Hippocampal formation (tissue), 2 donors: Measurements from ENCODE around the gene APPL2.

Source experiments
- DNase-seq, 2 donors: peaks; one replicate each; lab custom pipeline; 2025; lab: John Stamatoyannopoulos, UW

APPL2 gene

DNA sequence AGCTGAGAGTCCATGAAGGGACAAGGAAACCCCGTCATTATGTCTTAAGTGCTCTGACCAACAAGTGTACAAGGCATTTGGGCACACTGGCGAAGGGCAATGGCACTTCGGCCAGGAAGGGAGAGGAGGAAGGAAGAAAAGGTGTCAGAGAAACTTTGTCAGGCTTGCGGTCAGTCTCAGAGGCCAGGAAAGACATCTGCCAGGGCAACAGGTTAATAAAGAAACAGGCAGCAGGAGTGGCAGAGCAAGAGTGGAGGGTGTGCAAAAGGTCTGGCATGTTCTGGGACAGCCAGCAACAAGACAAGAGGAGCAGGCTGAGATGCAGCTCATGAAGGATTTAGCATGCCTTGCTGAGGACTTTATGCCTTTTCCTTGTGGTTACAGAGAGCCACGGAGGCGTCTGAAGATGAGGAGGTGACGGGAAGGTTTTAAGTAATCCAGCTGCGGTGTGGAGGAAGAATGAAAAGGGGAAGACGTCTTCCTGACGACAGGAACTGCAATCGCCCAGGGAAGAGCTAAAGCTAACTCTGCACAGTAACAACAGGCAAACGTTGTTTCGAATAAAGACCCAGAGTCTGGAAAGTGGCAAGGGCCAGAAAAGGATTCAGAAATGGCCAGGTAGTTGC is 13.1 kb downstream of the APPL2 start:
- DNase-seq, result no peak

DNA sequence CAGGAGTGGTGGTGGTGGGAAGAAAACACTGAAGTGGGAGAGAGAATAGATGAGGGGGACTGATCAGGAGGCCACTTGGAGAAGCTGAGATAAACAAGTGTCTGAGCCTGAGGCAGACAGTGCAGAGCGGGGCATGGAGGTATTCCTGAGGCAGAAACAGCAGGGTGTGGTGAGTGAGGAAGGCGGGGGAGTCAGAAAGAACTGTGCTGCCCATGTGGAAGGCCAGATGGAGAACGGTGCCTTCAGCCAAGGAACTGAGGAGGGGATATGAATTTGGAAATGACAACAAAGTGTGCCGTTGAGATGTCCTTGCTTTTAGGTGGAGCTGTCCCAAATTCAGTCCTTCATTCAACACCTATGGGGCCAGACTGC is 13.7 kb downstream of the APPL2 start:
- no peak for DNase-seq

DNA sequence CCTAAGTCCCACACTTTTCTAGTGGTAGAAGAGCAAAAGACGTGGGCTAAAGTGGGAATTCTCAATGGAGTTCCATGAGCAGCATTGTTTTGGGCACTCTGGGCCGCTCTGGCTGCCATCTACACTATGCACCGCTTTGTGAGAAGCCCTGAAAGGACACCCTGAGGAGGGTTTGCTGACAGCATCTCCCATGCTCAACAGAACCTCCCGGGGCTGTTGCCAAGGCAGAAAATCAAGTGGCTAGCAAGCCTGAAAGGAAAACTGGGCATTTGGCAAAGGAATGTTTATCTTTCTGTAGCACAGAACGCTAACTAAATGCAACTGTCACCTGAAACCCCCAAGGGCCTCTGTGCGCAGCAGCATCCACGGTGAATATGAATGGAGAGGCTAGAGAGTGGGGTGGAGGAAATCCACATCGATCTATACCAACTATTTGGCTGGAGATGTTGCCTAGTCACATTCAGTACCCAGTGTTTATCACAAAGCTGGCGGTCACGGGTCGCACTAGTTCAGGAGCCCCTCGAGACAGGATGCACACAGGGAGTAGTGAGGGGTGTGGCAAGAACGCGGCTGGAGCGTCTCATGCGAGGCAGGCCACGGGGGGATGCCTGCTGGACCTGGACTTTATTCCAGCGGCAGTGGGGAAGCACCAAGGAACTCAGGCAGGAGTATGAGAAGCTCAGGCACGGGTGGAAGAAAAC is 14.2 kb downstream of the APPL2 start:
- peak in 1 of 2 donors; percentile 17 for DNase-seq

DNA sequence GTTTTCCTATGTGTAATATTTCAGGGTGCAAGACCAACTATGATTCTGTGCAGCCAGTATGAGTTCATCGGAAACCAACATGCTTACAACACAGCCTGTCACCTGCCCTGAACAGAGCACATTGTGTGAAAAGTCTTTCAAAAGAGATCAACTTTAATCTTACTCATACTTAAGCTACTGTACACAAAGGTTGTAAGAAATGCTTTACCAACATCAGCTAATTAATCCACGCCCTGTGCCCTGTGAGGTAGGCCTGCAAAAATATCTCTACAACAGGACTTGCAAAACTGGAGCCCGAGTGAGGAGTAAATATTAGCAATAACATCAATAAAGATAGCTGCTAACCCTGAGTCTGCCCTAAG is 15.1 kb downstream of the APPL2 start:
- DNase-seq, result no peak

DNA sequence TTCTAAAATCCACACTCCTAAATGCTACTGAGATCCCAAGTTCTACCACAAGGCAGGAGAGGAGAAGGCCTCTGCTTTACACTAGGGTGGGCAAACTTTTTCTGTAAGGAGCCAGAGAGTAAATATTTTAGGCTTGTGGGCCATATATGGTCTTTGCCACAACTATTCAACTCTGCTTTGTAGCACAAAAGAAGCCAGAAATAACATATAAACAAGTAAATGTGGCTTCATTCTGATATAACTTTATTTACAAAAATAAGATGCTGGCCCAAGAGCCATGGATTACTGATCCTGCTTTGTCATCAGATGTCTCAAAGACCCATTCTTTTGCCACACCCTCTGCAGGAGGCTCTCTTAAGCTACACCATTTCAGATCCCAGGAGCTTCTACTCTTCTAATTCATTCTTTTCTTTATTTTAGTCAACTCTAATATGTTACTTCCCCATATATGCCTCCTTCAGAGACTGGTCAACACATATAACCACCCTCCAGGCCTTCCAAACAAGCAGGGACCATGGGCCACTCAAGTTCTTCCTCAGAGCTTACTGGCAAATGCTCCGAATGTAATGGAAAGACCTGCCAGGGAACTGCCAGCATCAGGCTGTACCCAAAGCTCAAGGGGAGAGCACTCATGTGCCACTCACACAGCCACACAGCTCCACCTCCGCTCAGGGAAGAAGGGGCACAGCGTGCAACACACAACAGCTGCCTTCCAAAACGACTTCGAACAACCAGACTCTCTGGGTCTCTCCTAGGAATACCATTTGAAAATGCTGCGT is 15.6 kb downstream of the APPL2 start:
- DNase-seq, result no peak

DNA sequence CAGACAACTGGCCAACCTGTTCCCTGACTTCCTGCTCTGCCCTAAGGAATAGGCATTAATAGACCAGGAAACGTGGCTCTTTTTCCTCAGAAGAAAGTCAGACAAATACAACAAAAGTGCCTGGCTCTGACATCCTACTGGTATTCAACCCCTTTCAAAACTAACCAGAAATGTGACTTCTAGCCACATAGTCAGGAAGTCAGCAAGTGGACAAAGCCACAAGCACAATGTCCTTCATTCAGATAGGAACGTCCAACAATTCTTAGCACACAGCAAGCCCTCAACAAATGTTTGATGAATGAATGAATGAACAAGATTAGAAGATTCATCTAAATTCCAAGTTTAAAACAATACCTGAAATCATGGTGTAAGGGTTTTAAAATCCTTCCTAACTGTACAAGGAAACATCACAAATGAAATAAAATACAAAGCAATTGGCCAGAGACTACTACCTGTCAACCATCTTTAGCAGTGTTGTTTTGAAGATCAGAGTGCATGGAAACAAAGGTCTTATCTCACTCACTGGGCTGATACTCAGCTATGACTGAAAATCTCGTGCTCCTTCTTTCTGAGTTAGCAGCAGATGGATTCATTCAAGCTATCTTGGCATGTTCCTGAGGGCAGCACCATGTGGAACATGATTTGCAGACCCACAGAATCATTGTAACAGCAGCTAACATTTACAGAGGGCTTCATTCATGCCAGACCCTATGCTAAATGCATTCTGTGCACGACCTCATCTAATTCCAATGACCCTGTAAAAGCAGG is 16.5 kb downstream of the APPL2 start:
- DNase-seq, result no peak

DNA sequence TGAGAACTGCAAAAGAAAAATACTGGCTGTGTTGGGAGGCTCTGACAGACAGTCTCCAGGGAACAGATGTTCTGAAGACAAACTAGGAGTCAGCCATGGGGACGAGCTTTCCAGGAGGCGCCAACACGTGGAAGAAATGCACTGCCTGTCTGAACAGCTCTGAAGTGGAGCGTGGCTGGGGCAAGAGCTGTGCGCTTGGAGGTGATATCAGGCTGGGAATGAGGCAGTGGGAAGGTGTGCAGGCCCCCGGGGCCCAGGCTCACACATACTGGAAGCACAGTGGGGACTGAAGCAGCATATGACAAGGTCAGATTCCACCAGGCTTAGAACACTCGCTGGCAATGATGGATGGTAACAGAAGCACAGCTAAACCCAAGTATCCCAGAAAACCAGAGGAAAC is 17.5 kb downstream of the APPL2 start:
- no peak for DNase-seq

DNA sequence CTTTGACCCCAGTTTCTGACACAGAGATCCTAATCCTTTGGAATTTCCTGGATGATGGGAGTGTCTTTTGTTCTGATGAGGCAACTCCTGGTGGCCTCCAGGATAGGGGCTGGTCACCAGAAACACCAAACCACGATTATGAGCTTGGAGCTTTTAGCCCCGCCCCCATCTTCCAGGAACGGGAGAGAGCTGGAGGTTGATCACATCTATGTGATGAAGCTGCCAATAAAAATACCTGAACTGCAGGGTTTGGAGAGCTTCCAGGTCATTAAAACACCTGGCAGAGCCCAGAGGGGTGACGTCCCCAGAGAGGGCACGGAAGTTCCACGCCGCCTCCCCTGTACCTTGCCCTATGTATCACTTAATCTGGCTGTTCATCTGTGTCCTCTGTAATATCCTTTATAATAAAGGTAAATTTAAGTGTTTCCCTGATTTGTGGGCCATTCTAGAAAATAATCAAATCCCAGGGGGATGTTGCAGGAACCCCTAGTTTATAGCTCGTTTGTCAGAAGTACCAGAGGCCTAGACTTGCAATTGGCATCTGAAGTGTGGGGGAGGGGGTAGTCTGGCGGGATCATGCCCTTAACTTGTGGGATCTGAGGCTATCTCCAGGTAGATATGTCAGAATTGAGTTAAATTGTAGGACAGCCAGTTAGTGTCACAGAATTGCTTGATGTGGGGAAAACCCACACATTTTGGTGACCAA is 21.2 kb downstream of the APPL2 start:
- DNase-seq, result no peak

DNA sequence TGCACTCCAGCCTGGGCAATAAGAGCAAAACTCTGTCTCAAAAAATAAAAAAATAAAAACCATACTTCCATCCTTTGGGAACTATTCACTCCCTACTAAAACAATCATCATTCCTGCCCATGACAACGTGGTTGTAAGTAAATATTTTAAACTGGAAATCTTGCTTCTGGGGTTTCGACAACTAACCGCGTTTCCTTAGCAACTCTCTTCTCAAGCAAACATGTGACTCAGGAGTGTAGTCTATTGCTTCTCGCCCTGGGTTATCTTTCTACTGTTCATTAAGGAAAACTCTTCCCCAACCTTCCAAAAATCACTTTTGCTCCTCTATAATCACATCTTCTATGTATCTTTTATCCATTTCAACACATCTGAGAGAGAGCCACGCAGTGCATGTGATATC is 21.8 kb downstream of the APPL2 start:
- DNase-seq, result no peak

DNA sequence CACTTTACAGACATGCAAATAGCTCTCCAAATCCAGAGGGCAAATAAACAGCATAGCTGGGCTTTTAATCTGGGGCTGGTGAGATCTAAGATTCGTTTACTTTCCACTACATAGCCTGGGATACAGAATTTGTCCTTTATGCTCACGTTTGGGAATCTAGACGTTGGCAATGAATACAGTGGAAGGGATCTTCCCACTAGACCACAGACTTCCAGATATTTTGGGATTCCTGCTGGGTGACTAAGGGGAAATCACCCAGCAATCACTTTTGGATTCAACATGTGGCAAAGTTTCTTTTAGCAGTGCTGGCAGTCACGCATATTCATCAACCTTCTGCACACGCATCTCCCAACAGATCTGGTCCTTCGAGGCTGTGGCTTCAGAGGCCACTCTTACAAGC is 23.5 kb downstream of the APPL2 start:
- no peak for DNase-seq

DNA sequence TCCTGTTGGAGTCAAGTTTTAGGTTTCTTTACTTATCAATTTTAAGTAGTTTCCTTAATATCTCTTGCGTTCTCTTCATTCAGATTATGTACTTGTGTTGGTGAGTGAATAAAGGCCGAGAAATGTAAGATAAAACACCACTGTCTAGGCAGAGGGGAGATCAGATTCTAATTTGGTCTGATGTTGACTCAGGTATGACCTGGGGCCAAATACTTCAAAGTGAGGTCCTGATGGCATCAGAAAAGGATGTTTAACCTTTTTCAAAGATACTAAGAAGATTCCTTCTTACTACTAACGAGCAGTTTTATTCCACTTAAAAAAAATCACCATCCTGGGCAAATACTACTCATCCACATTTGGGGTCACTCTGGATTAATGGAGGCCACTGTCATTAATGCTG is 26.9 kb downstream of the APPL2 start:
- DNase-seq, result no peak

DNA sequence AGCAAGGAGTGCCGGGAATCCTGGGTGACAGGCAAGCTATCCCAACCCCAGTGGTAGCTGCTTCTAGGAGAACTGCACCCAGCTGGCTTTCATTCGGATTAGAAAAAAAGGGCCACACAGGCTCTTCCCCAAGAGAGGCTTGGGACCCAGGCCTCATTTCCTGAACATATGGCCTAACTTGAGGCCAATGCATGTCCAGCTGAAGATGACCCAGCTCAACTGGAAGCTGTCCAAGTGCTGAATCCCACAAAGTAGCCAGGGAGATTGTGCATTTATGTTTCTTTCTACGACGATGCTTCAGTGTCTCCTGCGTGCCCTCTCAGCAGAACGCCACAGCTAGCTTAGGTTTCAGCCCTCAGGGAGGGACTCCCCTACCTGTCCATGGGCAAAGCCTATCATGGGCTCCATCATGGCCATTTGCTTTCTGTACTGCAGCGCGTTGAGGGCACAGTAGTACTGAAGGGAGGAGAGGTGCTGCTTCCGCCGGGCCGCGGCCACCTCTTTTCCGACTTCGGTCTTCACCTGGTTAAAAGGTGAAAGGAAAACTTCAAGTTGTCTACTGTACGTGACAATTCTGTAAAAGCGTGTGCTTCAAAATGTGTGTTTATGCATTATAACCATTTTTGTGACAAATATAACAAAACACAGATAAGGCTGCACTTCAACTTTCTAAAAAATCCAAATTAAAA is 29.1 kb downstream of the APPL2 start:
- DNase-seq, result no peak

DNA sequence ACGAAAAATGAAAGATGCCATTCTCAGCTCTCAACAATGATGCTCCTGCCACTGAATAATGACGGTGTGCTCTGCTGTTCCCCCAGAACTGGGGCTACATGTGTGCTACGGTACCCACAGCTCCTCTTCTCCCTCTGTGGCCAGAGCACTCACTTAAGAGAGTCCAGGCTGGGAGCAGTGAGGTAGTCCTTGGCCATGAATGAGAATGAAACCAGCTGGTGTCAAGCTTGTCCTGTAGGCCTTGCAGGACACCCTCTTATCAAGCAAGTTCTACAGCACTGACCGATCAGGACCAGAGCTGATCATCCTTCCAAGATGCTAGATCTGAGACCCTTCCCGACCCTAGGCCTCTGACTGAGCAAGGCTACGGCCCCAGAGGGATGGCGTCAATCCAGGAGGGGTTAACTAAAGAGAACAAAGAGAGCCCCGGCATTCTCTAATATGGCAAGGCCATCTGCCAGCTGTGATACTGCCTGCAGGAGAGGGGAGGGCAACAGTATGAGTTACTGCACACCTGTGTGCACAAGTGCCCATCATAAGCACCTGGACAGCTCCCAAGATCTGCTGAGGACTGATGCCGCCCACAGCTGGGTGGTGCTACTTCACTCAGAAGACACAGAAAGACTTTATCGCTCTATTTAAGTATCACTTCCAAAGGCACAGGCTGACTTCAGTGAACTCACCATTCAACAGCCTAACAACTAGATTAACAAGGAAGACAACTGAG is 30.5 kb downstream of the APPL2 start:
- DNase-seq, result no peak

DNA sequence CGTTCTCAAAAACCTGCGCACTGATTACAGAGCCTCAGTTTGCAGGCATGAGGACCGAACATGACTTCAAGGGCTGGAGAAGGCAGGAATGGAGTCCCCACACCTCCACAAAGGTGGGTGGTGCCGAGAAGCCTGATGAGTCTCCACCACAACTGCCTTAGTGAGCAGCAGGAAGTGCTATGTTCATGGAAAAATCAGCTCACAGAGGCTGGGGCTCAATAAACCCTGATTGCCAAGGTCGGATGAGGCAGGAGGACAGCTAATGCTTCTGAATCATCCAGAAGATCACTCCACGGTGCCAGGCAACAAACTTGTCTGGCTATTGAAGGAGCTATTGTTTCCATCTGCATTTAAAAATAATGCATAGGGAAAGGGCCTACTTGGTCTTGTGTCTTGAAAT is 31.1 kb downstream of the APPL2 start:
- DNase-seq, result no peak

DNA sequence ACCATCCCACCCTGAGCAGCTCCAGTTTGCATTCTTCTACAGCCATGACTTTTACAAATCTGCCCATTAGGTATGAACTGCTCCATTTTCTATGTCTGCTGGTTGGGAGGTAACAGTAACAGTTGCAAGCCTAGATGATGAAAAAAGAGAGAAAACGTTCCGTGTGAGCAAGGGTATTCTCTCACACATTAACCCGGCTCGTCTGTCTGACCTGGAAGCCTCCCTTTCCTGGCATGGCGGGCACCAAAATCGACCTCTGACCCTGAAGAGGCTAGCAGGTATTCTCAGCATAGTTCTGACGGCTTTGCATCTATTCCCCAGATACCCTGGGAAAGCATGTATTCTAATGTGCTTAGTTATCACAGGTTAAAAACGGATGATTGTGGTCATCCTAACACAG is 31.8 kb downstream of the APPL2 start:
- no peak for DNase-seq

DNA sequence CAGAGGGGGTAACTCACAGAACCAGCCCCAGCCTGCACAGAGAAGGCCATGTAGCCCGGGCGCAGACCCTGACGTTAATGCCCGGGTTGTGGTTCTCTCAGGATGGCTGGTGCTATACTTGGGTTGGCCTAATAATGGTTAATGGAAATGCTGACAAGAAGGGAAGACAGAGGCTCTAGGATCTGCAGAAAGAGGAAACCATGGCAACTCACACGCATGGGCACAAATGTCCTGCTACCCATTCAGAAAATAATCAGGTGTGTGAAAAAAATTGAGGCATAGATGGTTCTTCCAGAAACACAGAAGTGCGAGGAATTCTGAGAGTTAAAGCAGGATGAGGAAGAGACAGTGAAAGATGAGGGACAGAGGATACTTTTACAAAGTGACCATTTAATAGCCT is 33.8 kb downstream of the APPL2 start:
- DNase-seq, result no peak

DNA sequence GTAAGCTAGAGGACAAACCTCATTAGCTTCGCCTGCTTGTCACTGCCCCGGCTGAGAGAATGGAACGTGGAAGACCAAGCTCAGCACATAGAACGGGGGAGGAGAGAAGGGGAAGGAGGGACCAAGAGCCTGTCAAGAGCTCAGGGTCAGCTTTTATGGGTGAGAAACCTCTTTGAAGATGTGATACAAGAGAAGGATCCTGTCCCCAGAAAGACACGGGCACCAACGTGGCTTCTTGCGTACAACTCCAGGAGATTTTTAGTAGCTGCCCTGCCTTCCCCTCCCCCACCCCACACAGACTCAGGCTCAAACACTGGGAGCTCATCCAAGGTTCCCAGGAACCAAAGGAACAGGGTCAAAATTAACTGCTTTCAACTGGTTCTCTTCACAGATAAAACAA is 34.7 kb downstream of the APPL2 start:
- peak in 1 of 2 donors; percentile 18 for DNase-seq

DNA sequence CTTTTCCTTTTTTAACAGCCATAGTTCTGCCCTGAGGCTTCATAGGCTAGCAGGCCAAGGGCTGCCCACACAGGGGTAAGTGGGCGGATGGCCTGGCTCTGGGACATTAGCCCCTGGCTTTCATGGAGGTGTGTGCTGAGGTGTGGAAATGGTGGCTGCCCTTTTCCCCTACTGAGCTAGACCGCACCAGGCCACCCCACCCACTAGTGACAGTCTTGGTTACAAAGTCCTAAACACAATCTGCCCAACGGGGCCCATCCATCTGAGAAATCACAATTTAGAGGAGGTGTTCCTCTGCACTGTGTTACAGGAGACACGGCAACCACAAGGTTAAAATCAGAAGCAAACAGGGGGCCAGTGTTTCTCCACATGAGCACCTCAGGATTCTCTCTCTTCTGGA is 35.6 kb downstream of the APPL2 start:
- DNase-seq, result no peak

DNA sequence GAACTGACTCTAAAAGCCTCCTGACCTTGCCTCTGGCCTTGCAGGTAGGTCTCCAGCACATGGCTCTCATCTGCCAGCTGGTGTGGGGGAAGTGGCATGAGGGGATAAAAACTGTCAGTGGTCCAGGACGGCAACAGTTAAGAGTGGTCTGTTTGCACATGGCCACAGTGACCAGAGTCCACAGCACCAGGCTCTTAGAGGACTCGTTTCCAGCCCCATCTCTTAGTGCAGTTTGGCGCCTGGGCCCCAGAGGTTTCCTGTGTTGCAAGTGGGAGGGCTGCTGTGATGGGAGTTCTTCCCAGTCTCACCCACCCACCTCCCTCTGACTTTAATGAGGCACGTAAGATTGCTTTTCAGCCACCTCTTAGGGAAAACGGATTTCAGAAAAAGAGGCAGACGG is 37.0 kb downstream of the APPL2 start:
- DNase-seq, result no peak

DNA sequence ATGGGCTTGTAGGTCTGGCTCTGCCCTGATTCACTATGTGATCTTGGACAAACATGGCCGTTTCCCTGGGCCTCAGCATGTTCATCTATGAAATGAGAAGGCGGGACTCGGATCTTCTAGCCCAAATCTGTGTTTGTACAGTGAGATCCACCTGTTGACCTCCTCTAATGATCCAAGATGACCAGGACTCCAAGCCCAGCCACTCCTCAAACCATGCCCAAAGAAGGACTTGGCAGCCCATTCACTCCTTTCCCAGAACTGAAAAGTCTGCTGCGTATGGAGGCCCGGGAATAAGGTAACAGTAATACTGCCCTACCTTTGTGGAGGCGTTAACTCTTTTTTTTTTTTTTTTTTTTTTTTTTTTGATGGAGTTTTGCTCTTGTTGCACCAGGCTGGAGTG is 39.9 kb downstream of the APPL2 start:
- no peak for DNase-seq

DNA sequence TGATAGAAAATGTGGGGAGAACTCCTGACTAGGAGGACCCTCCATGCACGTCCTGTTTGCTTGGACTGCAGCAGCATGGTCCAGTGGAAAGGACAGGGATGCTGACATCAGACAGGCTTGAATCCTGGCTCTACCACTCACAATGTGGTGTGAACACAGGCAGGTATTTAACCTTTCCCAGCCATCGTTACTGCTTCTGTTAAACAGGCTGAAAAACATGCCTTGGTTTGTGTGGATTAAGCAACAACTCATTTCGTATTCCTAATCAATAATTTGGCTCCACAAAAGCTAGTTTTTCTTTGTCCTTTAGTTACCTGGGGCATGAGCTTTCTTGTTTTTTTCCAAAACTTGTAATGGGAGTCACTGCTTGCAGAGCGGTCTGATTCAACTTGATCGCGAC is 41.0 kb downstream of the APPL2 start:
- no peak for DNase-seq
